H1 (cell line): Measurements from ENCODE around the gene PTH1R. TPM values are rescaled to one million over a fixed set of nuclear protein-coding genes. Genes with fewer than 3 reads are reported as not detected.

Experiments used
- CTCF ChIA-PET: fragments of 300-600 bp; sonication (Branson Sonifier 250); formaldehyde crosslinking; loops from one replicate; lab custom pipeline; 2021; ENCODE audit not compliant: partially characterized antibody; lab: Charles Lee
- POLR2A ChIA-PET: fragments of 300-600 bp; sonication (Branson Sonifier 250); formaldehyde crosslinking; loops from one replicate; lab custom pipeline; 2021; ENCODE audit warnings: inconsistent platforms; ENCODE audit not compliant: partially characterized antibody; lab: Charles Lee
- DNase-seq, 2 experiments: peaks; one replicate each; pipeline versions ENCODE4 v3.0.0 to v3.0.0-alpha.2; 2010 to 2022; ENCODE audit warnings: low spot score in 2 of 2, low read depth in 1 of 2, mixed read lengths in 1 of 2
- FAIRE-seq: peaks from 2 replicates; lab custom pipeline; 2011; peaks lifted over from hg19 to GRCh38; lab: Jason Lieb, UNC
- H2AFZ ChIP-seq: 2 replicates; pipeline ENCODE4 v1.8.1; 2012; ENCODE audit warnings: low read length, inconsistent platforms
- H2AK5ac ChIP-seq: 2 replicates; pipeline ENCODE4 v1.6.1; 2013; ENCODE audit warnings: low read depth, low read length
- H2BK120ac ChIP-seq: replicated peaks from 2 replicates; pipeline ENCODE3; 2013; ENCODE audit warnings: low read depth, low read length, inconsistent platforms
- H2BK12ac ChIP-seq: 2 replicates; pipeline ENCODE4 v1.6.1; 2013; ENCODE audit warnings: low read depth, low read length
- H2BK15ac ChIP-seq: 2 replicates; pipeline ENCODE4 v1.6.1; 2013; ENCODE audit warnings: low read length
- H2BK20ac ChIP-seq: 2 replicates; pipeline ENCODE4 v1.6.1; 2013; ENCODE audit warnings: low read length
- H2BK5ac ChIP-seq: 2 replicates; pipeline ENCODE4 v1.6.1; 2013; ENCODE audit warnings: low read depth, low read length
- H3K14ac ChIP-seq: 2 replicates; pipeline ENCODE4 v1.6.1; 2013; ENCODE audit warnings: inconsistent platforms; ENCODE audit not compliant: insufficient read length
- H3K18ac ChIP-seq: 2 replicates; pipeline ENCODE4 v1.6.1; 2013; ENCODE audit warnings: low read length; ENCODE audit errors: extremely low read depth
- H3K23ac ChIP-seq: 2 replicates; pipeline ENCODE4 v1.6.1; 2013; ENCODE audit warnings: inconsistent platforms; ENCODE audit not compliant: insufficient read length
- H3K23me2 ChIP-seq: 2 replicates; pipeline ENCODE4 v1.6.1; 2013; ENCODE audit warnings: low read depth, low read length
- H3K27ac ChIP-seq: 2 replicates; pipeline ENCODE4 v1.6.1; 2011; ENCODE audit warnings: low read depth, low read length, inconsistent platforms
- H3K27me3 ChIP-seq, 4 experiments: replicated peaks in 1 of 4; 1 replicate in 1 of 4; 2 replicates in 3 of 4; pipeline versions ENCODE4 v1.6.1 to v1.8.1; 2011 to 2013; ENCODE audit warnings: low read length in 3 of 4, mild to moderate bottlenecking in 3 of 4, inconsistent platforms in 2 of 4, mixed read lengths in 2 of 4, moderate library complexity in 1 of 4; ENCODE audit not compliant: control insufficient read depth in 3 of 4, insufficient read depth in 3 of 4; ENCODE audit errors: extremely low read depth in 1 of 4
- H3K36me3 ChIP-seq, 4 experiments: 2 replicates each; pipeline versions ENCODE4 v1.6.1 to v1.8.1; 2011 to 2013; ENCODE audit warnings: mild to moderate bottlenecking in 4 of 4, low read length in 3 of 4, moderate library complexity in 2 of 4, control low read depth in 1 of 4, inconsistent platforms in 1 of 4; ENCODE audit not compliant: insufficient read depth in 4 of 4, control insufficient read depth in 2 of 4
- H3K4ac ChIP-seq: replicated peaks from 2 replicates; pipeline ENCODE3; 2013; ENCODE audit warnings: low read length, low read depth, mixed read lengths, inconsistent platforms; ENCODE audit not compliant: insufficient read length
- H3K4me1 ChIP-seq, 4 experiments: replicated peaks in 1 of 4; 1 replicate in 1 of 4; 2 replicates in 3 of 4; pipeline versions ENCODE4 v1.6.1 to v1.8.1; 2011 to 2013; ENCODE audit warnings: low read length in 3 of 4, inconsistent platforms in 2 of 4, mixed read lengths in 1 of 4; ENCODE audit not compliant: insufficient read depth in 4 of 4, control insufficient read depth in 3 of 4
- H3K4me2 ChIP-seq, 2 experiments: 2 replicates each; pipeline versions ENCODE4 v1.6.1 to v1.8.1; 2011 to 2013; ENCODE audit warnings: low read depth in 2 of 2, low read length in 2 of 2, control low read depth in 1 of 2, inconsistent platforms in 1 of 2, mild to moderate bottlenecking in 1 of 2; ENCODE audit not compliant: insufficient read depth in 1 of 2
- H3K4me3 ChIP-seq, 4 experiments: fragments of 200-600, 300-600 bp in 1 of 4; sonication (generic), shearing (Covaris generic), sonication (Bioruptor Twin) in 1 of 4; 2 replicates each; pipeline versions ENCODE4 v1.5.1 to v1.8.1; 2011 to 2016; ENCODE audit warnings: low read length in 4 of 4, low read depth in 3 of 4, control low read depth in 2 of 4, inconsistent platforms in 2 of 4, mild to moderate bottlenecking in 2 of 4, mixed read lengths in 1 of 4, moderate library complexity in 1 of 4; ENCODE audit not compliant: insufficient read depth in 2 of 4; ENCODE audit errors: extremely low read depth in 1 of 4
- H3K56ac ChIP-seq: replicated peaks from 2 replicates; pipeline ENCODE3; 2013; ENCODE audit warnings: low read depth, mild to moderate bottlenecking, mixed read lengths, low read length, inconsistent platforms; ENCODE audit not compliant: insufficient read length
- H3K79me1 ChIP-seq: 2 replicates; pipeline ENCODE4 v1.6.1; 2013; ENCODE audit warnings: low read depth, low read length, control low read depth
- H3K79me2 ChIP-seq, 2 experiments: 2 replicates each; pipeline versions ENCODE4 v1.6.1 to v1.8.1; 2012 to 2013; ENCODE audit warnings: low read length in 2 of 2, mild to moderate bottlenecking in 2 of 2, inconsistent platforms in 1 of 2; ENCODE audit not compliant: insufficient read depth in 2 of 2, control insufficient read depth in 1 of 2
- H3K9ac ChIP-seq, 4 experiments: replicated peaks in 1 of 4; 1 replicate in 1 of 4; 2 replicates in 3 of 4; pipeline versions ENCODE4 v1.6.1 to v1.8.1; 2011 to 2013; ENCODE audit warnings: low read depth in 3 of 4, low read length in 3 of 4, control low read depth in 2 of 4, mild to moderate bottlenecking in 2 of 4, moderate library complexity in 2 of 4, inconsistent platforms in 1 of 4; ENCODE audit errors: extremely low read depth in 1 of 4
- H3K9me3 ChIP-seq, 2 experiments: 2 replicates each; pipeline versions ENCODE4 v1.6.1 to v1.8.1; 2012 to 2013; ENCODE audit warnings: mild to moderate bottlenecking in 2 of 2, moderate library complexity in 2 of 2, control low read depth in 1 of 2, inconsistent platforms in 1 of 2, low read depth in 1 of 2, low read length in 1 of 2, mixed read lengths in 1 of 2; ENCODE audit not compliant: insufficient read depth in 2 of 2
- H4K20me1 ChIP-seq, 2 experiments: replicated peaks in 1 of 2; 2 replicates each; pipeline versions ENCODE3 to v1.8.1; 2011 to 2013; ENCODE audit warnings: inconsistent platforms in 2 of 2, low read length in 2 of 2, mild to moderate bottlenecking in 1 of 2; ENCODE audit not compliant: insufficient read depth in 2 of 2, control insufficient read depth in 1 of 2
- H4K5ac ChIP-seq: 2 replicates; pipeline ENCODE4 v1.6.1; 2013; ENCODE audit warnings: low read length, low read depth, mixed read lengths, inconsistent platforms; ENCODE audit not compliant: insufficient read length
- H4K8ac ChIP-seq: 2 replicates; pipeline ENCODE4 v1.8.0; 2013; ENCODE audit warnings: mild to moderate bottlenecking, moderate library complexity, low read length, inconsistent platforms; ENCODE audit not compliant: insufficient read depth; ENCODE audit errors: extremely low read depth
- H4K91ac ChIP-seq: replicated peaks from 2 replicates; pipeline ENCODE3; 2013; ENCODE audit warnings: low read length, mixed read lengths, inconsistent platforms; ENCODE audit not compliant: insufficient read length
- CREB1 ChIP-seq: IDR thresholded peaks from 2 replicates; pipeline ENCODE4 v1.6.1; 2012; ENCODE audit warnings: inconsistent platforms
- EGR1 ChIP-seq: IDR thresholded peaks from 2 replicates; pipeline ENCODE4 v1.6.1; 2011; ENCODE audit warnings: low read depth, low read length, borderline replicate concordance
- EZH2 ChIP-seq: fragments of 200-600 bp; sonication (generic); IDR thresholded peaks from 2 replicates; pipeline ENCODE4 v1.7.1; 2012; ENCODE audit warnings: low read depth, mild to moderate bottlenecking, moderate library complexity, low read length, inconsistent platforms; ENCODE audit not compliant: severe bottlenecking
- GABPA ChIP-seq: IDR thresholded peaks from 2 replicates; pipeline ENCODE4 v1.6.1; 2011; ENCODE audit warnings: mild to moderate bottlenecking, low read length, moderate library complexity, borderline replicate concordance; ENCODE audit not compliant: insufficient read depth
- GTF2F1 ChIP-seq: IDR thresholded peaks from 2 replicates; pipeline ENCODE4 v1.6.1; 2012; ENCODE audit warnings: low read depth, low read length, improper control_type of control experiment, borderline replicate concordance
- JUN ChIP-seq: IDR thresholded peaks from 2 replicates; pipeline ENCODE4 v1.6.1; 2011; ENCODE audit warnings: low read depth, mild to moderate bottlenecking, improper control_type of control experiment, low read length
- KDM4A ChIP-seq: IDR thresholded peaks from one replicate; pipeline ENCODE4 v1.7.1; 2012; ENCODE audit warnings: low read depth, mild to moderate bottlenecking, moderate library complexity, low read length, inconsistent platforms; ENCODE audit not compliant: severe bottlenecking
- NANOG ChIP-seq: IDR thresholded peaks from 2 replicates; pipeline ENCODE4 v1.6.1; 2011; ENCODE audit warnings: low read length, low read depth, mild to moderate bottlenecking, inconsistent platforms; ENCODE audit not compliant: insufficient read depth, poor library complexity, severe bottlenecking
- POLR2A ChIP-seq, 2 experiments: IDR thresholded peaks; 1 replicate in 1 of 2; 2 replicates in 1 of 2; pipeline ENCODE4 v1.6.1; 2011; ENCODE audit warnings: low read depth in 2 of 2, low read length in 2 of 2, mild to moderate bottlenecking in 2 of 2; ENCODE audit errors: control extremely low read depth in 1 of 2
- RXRA ChIP-seq: IDR thresholded peaks from 2 replicates; pipeline ENCODE4 v1.6.1; 2011; ENCODE audit warnings: low read depth, mild to moderate bottlenecking, low read length, moderate library complexity; ENCODE audit not compliant: insufficient read depth
- SP1 ChIP-seq: IDR thresholded peaks from 2 replicates; pipeline ENCODE4 v1.6.1; 2011; ENCODE audit warnings: low read depth, low read length
- TAF1 ChIP-seq: IDR thresholded peaks from 2 replicates; pipeline ENCODE4 v1.6.1; 2011; ENCODE audit warnings: mild to moderate bottlenecking, low read depth, low read length
- TBP ChIP-seq: IDR thresholded peaks from 2 replicates; pipeline ENCODE4 v1.6.1; 2011; ENCODE audit warnings: low read depth, low read length, improper control_type of control experiment
- ZNF274 ChIP-seq: IDR thresholded peaks from 2 replicates; pipeline ENCODE4 v1.7.0; 2012; ENCODE audit warnings: low read length, borderline replicate concordance; ENCODE audit errors: extremely low read depth
- WGBS, 2 experiments: shearing (Covaris generic) in 1 of 2; methylation state at CpG; one replicate each; pipeline versions ENCODE4 v1.1.6 to v1.1.7; 2013 to 2015; ENCODE audit warnings: low lambda C conversion rate in 2 of 2, mixed read lengths in 2 of 2, inconsistent platforms in 1 of 2, low coverage in 1 of 2, missing lambda C conversion rate in 1 of 2; ENCODE audit not compliant: insufficient replicate concordance in 2 of 2, insufficient coverage in 1 of 2, insufficient read length in 1 of 2; ENCODE audit errors: extremely low coverage in 1 of 2, missing lambda C conversion rate in 1 of 2; 5-methylcytosine and 5-hydroxymethylcytosine counted together
- polyA plus RNA-seq, 7 experiments: library from polyadenylated mRNA; depleted of rRNA in 3 of 7; stranded (reverse) in 5 of 7; unstranded in 2 of 7; fragments of >200 nt in 5 of 7; fragments of 200-250 nt in 2 of 7; gene quantifications; 1 replicate in 5 of 7; 2 replicates in 1 of 7; 4 replicates in 1 of 7; pipeline versions ENCODE4 v1.2.1 to v1.2.3, GENCODE V29; 2011 to 2013; ENCODE audit warnings: missing spikeins in 2 of 7, mixed read lengths in 2 of 7
- total RNA-seq: library from RNA; stranded (reverse); fragmentation: NEBNext Ultra II Directional; extraction: Animal tissue kit (Norgen Biotek cat#: 25700); gene quantifications from 2 replicates; pipeline ENCODE4 v1.2.1, GENCODE V29; 2021
- TF ChIP-seq, protein P1 (sequence below): IDR thresholded peaks from 2 replicates; pipeline ENCODE4 v1.6.1; 2012; ENCODE audit warnings: inconsistent platforms

PTH1R gene
- total and polyA plus RNA-seq, 2 of the 8 experiments (the other 6 are each of a cell fraction or from before 2014, with no cell fraction given): 0.57 to 1.5 TPM

DNA sequence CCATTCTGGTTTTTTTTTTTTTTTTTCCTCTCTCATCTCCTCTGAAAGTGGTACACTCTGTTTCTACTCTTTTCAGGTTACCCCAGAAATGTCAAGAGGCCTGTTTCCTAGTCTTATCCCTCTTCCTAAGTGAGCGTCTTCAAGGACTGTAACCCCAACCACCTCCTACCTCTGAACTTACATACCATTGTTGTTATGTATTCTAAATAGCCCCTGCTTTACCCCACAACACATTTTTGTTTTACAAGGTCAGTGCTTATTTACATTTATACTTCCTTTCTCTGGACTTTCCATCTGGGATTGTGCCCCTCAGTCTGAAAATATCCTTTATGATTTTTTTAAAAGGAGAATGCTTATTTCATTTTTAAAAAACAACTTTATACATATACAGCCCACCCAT is 38.8 kb downstream of the PTH1R start:
- FAIRE-seq (no peak), DNase-seq (no peak)
- Histone ChIP-seq H3K79me1 (no peaks in the 10 kb centered on the region), H2BK15ac (no peak overlapping the region), H4K20me1 (peaks cover 0 to 1% of the 10 kb centered on the region in 2 experiments), H2BK20ac (no peak overlapping the region), H3K14ac (no peak overlapping the region), H3K4me2 (no peak overlapping the region), H3K56ac (no peak overlapping the region), H2BK120ac (no peak overlapping the region), H3K27me3 (no peaks in the 10 kb centered on the region), H3K27ac (no peak overlapping the region), H2BK5ac (no peak overlapping the region), H4K91ac (no peak overlapping the region), H4K8ac (no peak overlapping the region), H3K4ac (no peak overlapping the region), H4K5ac (no peak overlapping the region), H3K9ac (no peak overlapping the region), H3K4me1 (no peaks in the 10 kb centered on the region), H3K4me3 (no peak overlapping the region), H2BK12ac (no peak overlapping the region), H2AFZ (no peak overlapping the region), H3K36me3 (peaks cover 12 to 34% (median 22%) of the 10 kb centered on the region in 4 experiments; a peak in 7 of 8 replicates), H3K79me2 (no peaks in the 10 kb centered on the region), H3K9me3 (peaks cover 3 to 4% of the 10 kb centered on the region in 2 experiments; a peak in 2 of 4 replicates), H3K23me2 (no peaks in the 10 kb centered on the region), H3K23ac (no peak overlapping the region), H3K18ac (no peak overlapping the region), H2AK5ac (no peak overlapping the region)
- ChIA-PET POLR2A (interaction anchor here (0.9 kb wide), 1 partner anchor 210 kb away, joined by 3 read pairs; no protein-coding TSS in a partner anchor), CTCF (interaction anchor here (0.6 to 1.2 kb wide), 2 partner anchors 14 to 19 kb away, joined by 3 read pairs; no protein-coding TSS in a partner anchor)
- 90% methylated on average over 1 of the region's 1 CpG; no CpG with 5 or more reads in 1 of the 2 experiments for WGBS, 2 experiments
- TF ChIP-seq EGR1 (no peak), EZH2 (no peak), TAF1 (no peak), GABPA (no peak), RXRA (no peak), ZNF274 (no peak), POLR2A (IDR thresholded peaks at IDR 0.05; ENCODE audit: control extremely low read depth in 1 of 2, low read depth in 2 of 2, low read length in 2 of 2) (no peak), JUN (no peak), SP1 (no peak), NANOG (no peak), KDM4A (no peak), GTF2F1 (no peak), TBP (no peak), CREB1 (no peak)
- TF ChIP-seq, protein P1, sequence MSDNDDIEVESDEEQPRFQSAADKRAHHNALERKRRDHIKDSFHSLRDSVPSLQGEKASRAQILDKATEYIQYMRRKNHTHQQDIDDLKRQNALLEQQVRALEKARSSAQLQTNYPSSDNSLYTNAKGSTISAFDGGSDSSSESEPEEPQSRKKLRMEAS: no peak
